Panc1 (cell line): Measurements from ENCODE around the gene NDUFAF8.
A peak's percentile ranks its signal among the peaks of the same experiment; 100 is the strongest.

Experiments
- POLR2AphosphoS5 ChIP-seq: IDR thresholded peaks from 2 replicates; pipeline ENCODE4 v1.6.1; 2012; ENCODE audit warnings: mild to moderate bottlenecking, low read depth, low read length, moderate library complexity
- TF ChIP-seq, protein P1 (sequence below): fragments of 450-650 bp; IDR thresholded peaks from 2 replicates; pipeline ENCODE4 v1.5.1; 2017; ENCODE audit warnings: mild to moderate bottlenecking
- TF ChIP-seq, protein P2 (sequence below), 2 experiments: IDR thresholded peaks; 2 replicates each; pipeline ENCODE4 v1.6.1; 2011 to 2012; ENCODE audit warnings: low read depth in 2 of 2, control low read depth in 1 of 2, low read length in 1 of 2, mild to moderate bottlenecking in 1 of 2, moderate library complexity in 1 of 2; ENCODE audit not compliant: insufficient read depth in 1 of 2

DNA sequence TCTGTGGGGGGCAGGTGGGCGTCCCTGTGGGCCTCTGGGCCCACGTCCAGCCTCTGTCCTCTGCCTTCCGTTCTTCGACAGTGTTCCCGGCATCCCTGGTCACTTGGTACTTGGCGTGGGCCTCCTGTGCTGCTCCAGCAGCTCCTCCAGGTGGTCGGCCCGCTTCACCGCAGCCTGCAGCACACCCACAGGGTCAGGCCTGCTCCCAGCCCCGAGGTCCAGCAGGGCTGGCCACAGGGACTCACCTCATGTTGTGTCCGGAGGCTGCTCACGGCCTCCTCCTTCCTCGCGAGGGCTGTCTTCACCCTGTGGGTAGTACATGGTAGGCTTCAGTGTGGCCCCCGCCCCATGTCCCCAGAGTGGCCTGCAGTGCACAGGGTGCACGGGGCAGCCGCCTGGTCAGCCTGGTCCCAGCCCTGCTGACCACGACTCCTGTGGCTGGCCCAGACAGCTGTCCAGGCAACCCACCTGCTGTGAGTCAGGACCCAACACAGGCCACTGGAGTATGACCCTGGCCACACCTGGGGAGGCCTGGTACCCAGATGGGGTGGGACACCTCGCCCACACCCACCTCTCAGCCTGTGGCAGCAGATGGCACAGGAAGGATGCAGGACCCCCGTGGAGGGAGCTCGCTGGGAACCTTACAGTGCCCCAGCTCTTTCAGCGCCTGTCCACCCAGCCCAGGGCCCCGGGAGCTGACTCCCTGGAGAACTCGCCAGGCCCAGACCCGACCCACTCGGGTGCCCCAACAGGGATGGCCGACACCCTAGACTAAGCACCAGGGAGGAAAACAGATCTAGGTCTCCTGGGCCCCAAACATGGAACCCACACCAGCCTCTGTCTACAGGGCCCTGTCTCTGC is 49.2 kb upstream of the NDUFAF8 start:
- TF ChIP-seq, protein P1, sequence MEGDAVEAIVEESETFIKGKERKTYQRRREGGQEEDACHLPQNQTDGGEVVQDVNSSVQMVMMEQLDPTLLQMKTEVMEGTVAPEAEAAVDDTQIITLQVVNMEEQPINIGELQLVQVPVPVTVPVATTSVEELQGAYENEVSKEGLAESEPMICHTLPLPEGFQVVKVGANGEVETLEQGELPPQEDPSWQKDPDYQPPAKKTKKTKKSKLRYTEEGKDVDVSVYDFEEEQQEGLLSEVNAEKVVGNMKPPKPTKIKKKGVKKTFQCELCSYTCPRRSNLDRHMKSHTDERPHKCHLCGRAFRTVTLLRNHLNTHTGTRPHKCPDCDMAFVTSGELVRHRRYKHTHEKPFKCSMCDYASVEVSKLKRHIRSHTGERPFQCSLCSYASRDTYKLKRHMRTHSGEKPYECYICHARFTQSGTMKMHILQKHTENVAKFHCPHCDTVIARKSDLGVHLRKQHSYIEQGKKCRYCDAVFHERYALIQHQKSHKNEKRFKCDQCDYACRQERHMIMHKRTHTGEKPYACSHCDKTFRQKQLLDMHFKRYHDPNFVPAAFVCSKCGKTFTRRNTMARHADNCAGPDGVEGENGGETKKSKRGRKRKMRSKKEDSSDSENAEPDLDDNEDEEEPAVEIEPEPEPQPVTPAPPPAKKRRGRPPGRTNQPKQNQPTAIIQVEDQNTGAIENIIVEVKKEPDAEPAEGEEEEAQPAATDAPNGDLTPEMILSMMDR, result no peak
- TF ChIP-seq POLR2AphosphoS5, result no peak
- TF ChIP-seq, protein P2, sequence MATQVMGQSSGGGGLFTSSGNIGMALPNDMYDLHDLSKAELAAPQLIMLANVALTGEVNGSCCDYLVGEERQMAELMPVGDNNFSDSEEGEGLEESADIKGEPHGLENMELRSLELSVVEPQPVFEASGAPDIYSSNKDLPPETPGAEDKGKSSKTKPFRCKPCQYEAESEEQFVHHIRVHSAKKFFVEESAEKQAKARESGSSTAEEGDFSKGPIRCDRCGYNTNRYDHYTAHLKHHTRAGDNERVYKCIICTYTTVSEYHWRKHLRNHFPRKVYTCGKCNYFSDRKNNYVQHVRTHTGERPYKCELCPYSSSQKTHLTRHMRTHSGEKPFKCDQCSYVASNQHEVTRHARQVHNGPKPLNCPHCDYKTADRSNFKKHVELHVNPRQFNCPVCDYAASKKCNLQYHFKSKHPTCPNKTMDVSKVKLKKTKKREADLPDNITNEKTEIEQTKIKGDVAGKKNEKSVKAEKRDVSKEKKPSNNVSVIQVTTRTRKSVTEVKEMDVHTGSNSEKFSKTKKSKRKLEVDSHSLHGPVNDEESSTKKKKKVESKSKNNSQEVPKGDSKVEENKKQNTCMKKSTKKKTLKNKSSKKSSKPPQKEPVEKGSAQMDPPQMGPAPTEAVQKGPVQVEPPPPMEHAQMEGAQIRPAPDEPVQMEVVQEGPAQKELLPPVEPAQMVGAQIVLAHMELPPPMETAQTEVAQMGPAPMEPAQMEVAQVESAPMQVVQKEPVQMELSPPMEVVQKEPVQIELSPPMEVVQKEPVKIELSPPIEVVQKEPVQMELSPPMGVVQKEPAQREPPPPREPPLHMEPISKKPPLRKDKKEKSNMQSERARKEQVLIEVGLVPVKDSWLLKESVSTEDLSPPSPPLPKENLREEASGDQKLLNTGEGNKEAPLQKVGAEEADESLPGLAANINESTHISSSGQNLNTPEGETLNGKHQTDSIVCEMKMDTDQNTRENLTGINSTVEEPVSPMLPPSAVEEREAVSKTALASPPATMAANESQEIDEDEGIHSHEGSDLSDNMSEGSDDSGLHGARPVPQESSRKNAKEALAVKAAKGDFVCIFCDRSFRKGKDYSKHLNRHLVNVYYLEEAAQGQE (IDR thresholded peaks at IDR 0.05; ENCODE audit: insufficient read depth in 1 of 2, low read depth in 2 of 2, low read length in 1 of 2), result peak in 1 of 2 experiments; percentile 32; a peak in 1 of 4 replicates
